Prostate gland (tissue), 2 donors: ENCODE measurements around the gene MRPS21. TPM values are rescaled to one million over a fixed set of nuclear protein-coding genes. Genes with fewer than 3 reads are reported as not detected.

Source experiments
- DNase-seq: peaks from one replicate; pipeline ENCODE4 v3.0.0-alpha.2; 2019; ENCODE audit warnings: low spot score
- H3K27ac ChIP-seq, 2 donors: fragments of 200-600 bp; sonication (generic); 2 replicates each; pipeline ENCODE4 v1.5.1; 2017 to 2019
- H3K27me3 ChIP-seq: fragments of 200-600 bp; sonication (generic); replicated peaks from 2 replicates; pipeline ENCODE4 v1.5.1; 2019; ENCODE audit not compliant: insufficient read depth
- H3K36me3 ChIP-seq, 2 donors: fragments of 200-600 bp; sonication (generic); 1 replicate in 1 of 2; 2 replicates in 1 of 2; pipeline versions ENCODE4 v1.5.1 to v1.8.1; 2017 to 2019
- H3K4me1 ChIP-seq: fragments of 200-600 bp; sonication (generic); replicated peaks from 2 replicates; pipeline ENCODE4 v1.5.1; 2019
- H3K4me3 ChIP-seq, 2 donors: fragments of 200-600 bp; sonication (generic); 2 replicates each; pipeline ENCODE4 v1.5.1; 2017 to 2019
- H3K9me3 ChIP-seq: fragments of 200-600 bp; sonication (generic); 2 replicates; pipeline ENCODE4 v1.5.1; 2017
- CTCF ChIP-seq, 4 experiments: fragments of 200-600 bp in 2 of 4; fragments of 450-650 bp in 2 of 4; sonication (generic) in 2 of 4; IDR thresholded peaks; 1 replicate in 3 of 4; 2 replicates in 1 of 4; pipeline ENCODE4 v1.5.1; 2016 to 2019; ENCODE audit warnings: antibody characterized with exemption in 4 of 4, mild to moderate bottlenecking in 2 of 4, moderate library complexity in 2 of 4
- POLR2A ChIP-seq: fragments of 450-650 bp; IDR thresholded peaks from one replicate; pipeline ENCODE4 v1.6.1; 2016; ENCODE audit warnings: antibody characterized with exemption, mild to moderate bottlenecking
- POLR2AphosphoS5 ChIP-seq: sonication (generic); formaldehyde crosslinking; IDR thresholded peaks from one replicate; pipeline ENCODE4 v1.6.1; 2017; ENCODE audit warnings: antibody characterized with exemption
- WGBS: methylation state at CpG from one replicate; pipeline ENCODE4 v1.1.5; 2018; 5-methylcytosine and 5-hydroxymethylcytosine counted together
- intact Hi-C: fragments of 100-400 bp; cut with DNase I; formaldehyde crosslinking; loops from one replicate; pipeline ENCODE4 v1.14.2; 2022
- total RNA-seq, 2 donors: library from RNA; depleted of rRNA; stranded (reverse); fragments of >200 nt; gene quantifications; one replicate each; pipeline ENCODE4 v1.1.0, GENCODE V29; 2016

MRPS21 gene
- total RNA-seq, 2 donors from 2014 or later = 40.1 to 49.0 TPM

- H3K9me3 ChIP-seq = no peaks in the 10 kb centered on the region
- peaks cover 6% of the 10 kb centered on the region for H3K4me1 ChIP-seq
- 78% methylated on average over 6 of the region's 6 CpGs for WGBS
- no peaks in the 10 kb centered on the region for H3K27me3 ChIP-seq
- H3K36me3 ChIP-seq = no peaks in the 10 kb centered on the region
- no peak overlapping the region for H3K4me3 ChIP-seq
- H3K27ac ChIP-seq = peak overlapping the region; percentile 73 to 81
- no peak for TF ChIP-seq POLR2AphosphoS5
- TF ChIP-seq CTCF (IDR thresholded peaks at IDR 0.05) = no peak
- TF ChIP-seq POLR2A = no peak
- intact Hi-C loops = loop anchor here (1.0 kb wide), 1 partner anchor 24 kb away; no protein-coding TSS in a partner anchor
- DNase-seq = no peak
Observed at GRCh38 chr1:150280138-150280707, 13.4 kb upstream of the MRPS21 start.

GRCh38 chr1:150281221-150281757, 12.4 kb upstream of the MRPS21 start:
- H3K27me3 ChIP-seq = no peaks in the 10 kb centered on the region
- DNase-seq = peak; percentile 67
- no peaks in the 10 kb centered on the region for H3K36me3 ChIP-seq
- no peaks in the 10 kb centered on the region for H3K9me3 ChIP-seq
- TF ChIP-seq POLR2AphosphoS5 = no peak
- TF ChIP-seq CTCF (IDR thresholded peaks at IDR 0.05) = peak; percentile 42 to 73 (median 69)
- no peak for TF ChIP-seq POLR2A
- under 1% methylated on average over 15 of the region's 15 CpGs for WGBS
- H3K4me3 ChIP-seq = peak overlapping the region; percentile 33 to 43
- H3K27ac ChIP-seq = peak overlapping the region; percentile 73 to 81
- H3K4me1 ChIP-seq = peaks cover 6% of the 10 kb centered on the region
- intact Hi-C loops = no loop called here

- no peaks in the 10 kb centered on the region for H3K36me3 ChIP-seq
- no peaks in the 10 kb centered on the region for H3K27me3 ChIP-seq
- no peak for TF ChIP-seq CTCF (IDR thresholded peaks at IDR 0.05)
- peak; percentile 89 for TF ChIP-seq POLR2AphosphoS5
- peak; percentile 96 for DNase-seq
- intact Hi-C loops = no loop called here
- WGBS = under 1% methylated on average over 46 of the region's 46 CpGs
- peaks cover 6% of the 10 kb centered on the region for H3K4me1 ChIP-seq
- peak within 1 kb of the TSS; percentile 73 to 81 for H3K27ac ChIP-seq
- H3K9me3 ChIP-seq = no peaks in the 10 kb centered on the region
- peak within 1 kb of the TSS; percentile 33 to 43 for H3K4me3 ChIP-seq
Observed at GRCh38 chr1:150281758-150282557, 11.7 kb upstream of the MRPS21 start, which contains the start of gene CIART. TSS of gene CIART (plus strand) at chr1:150282554. CDS start at chr1:150283268, 714 bp downstream.

DNA sequence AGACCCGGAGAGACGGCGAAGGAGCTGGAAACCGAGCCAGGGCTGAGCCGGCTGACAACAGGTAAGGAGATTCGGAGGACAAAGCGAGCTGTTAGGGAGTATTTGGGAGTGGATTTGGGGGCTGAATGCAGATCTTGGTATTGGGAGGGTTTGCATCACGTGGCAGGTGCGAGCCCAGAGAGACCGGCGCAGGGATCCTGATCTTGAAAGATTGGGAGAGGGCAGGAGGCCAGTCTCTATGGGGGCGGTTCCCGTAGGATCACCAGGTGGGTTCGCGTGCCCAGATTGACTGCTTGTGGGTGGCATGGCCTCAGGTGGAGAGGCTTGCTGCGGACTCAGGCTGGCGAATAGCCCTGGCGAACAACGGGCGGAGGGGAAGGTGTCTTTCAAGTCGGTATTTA, 11.1 kb upstream of the MRPS21 start:
- peak; percentile 4 for TF ChIP-seq POLR2AphosphoS5
- TF ChIP-seq CTCF (IDR thresholded peaks at IDR 0.05) = no peak
- peak; percentile 9 for TF ChIP-seq POLR2A
- peaks cover 6% of the 10 kb centered on the region for H3K4me1 ChIP-seq
- DNase-seq = peak; percentile 50
- intact Hi-C loops = no loop called here
- H3K9me3 ChIP-seq = no peaks in the 10 kb centered on the region
- H3K36me3 ChIP-seq = no peaks in the 10 kb centered on the region
- H3K27me3 ChIP-seq = no peaks in the 10 kb centered on the region
- H3K27ac ChIP-seq = peak overlapping the region; percentile 73 to 81
- WGBS = 2% methylated on average over 21 of the region's 21 CpGs
- H3K4me3 ChIP-seq = peak overlapping the region; percentile 33 to 43
